ENCODE data around the gene ME3. TPM values are rescaled to one million over a fixed set of nuclear protein-coding genes. Genes with fewer than 3 reads are reported as not detected.

ME3 gene
- total RNA-seq, 1 experiment from 2014 or later: 83.8 TPM

- no TSS peak for BruUV-seq (replicated peaks)
- Histone ChIP-seq H3K36me3 (ENCODE audit: low read depth, low read length) (no peaks in the 10 kb centered on the region), H3F3A (ENCODE audit: low read length, unreplicated experiment) (no peaks in the 10 kb centered on the region), H3K79me2 (ENCODE audit: low read length) (no peaks in the 10 kb centered on the region), H2AFZ (ENCODE audit: low read length) (no peak overlapping the region), H3K4me2 (ENCODE audit: low read length) (no peak overlapping the region), H3K9me2 (replicated peaks; ENCODE audit: low read length) (no peaks in the 10 kb centered on the region), H4K20me1 (ENCODE audit: low read length) (no peaks in the 10 kb centered on the region), H3K27me3 (ENCODE audit: low read length) (no peaks in the 10 kb centered on the region), H3K27ac (ENCODE audit: low read length) (no peak overlapping the region), H3K9me3 (ENCODE audit: low read length) (no peaks in the 10 kb centered on the region), H3K4me3 (ENCODE audit: low read length) (no peak overlapping the region), H3K9ac (ENCODE audit: low read length) (no peak overlapping the region), H3K4me1 (ENCODE audit: insufficient read depth, low read length) (no peaks in the 10 kb centered on the region)
- TF ChIP-seq CTCF (conservative IDR thresholded peaks at IDR 0.05; ENCODE audit: low read depth, low read length) (no peak), EZH2 (IDR thresholded peaks at IDR 0.05; ENCODE audit: low read length, unreplicated experiment) (no peak), EZH2phosphoT487 (IDR thresholded peaks at IDR 0.05; ENCODE audit: borderline replicate concordance, low read length) (no peak)
- no peak for ATAC-seq
- DNase-seq: no peak
- CTCF ChIA-PET: no interaction called here
- POLR2A ChIA-PET (ENCODE audit: unreplicated experiment): no interaction called here
- intact Hi-C loops (cut with micrococcal nuclease): no loop called here
These were observed 179.9 kb downstream of the ME3 start for GRCh38 chr11:86492370-86493010.

- ChIA-PET POLR2A (ENCODE audit: unreplicated experiment) (no interaction called here), CTCF (no interaction called here)
- H3F3A ChIP-seq (ENCODE audit: low read length, unreplicated experiment): no peaks in the 10 kb centered on the region
- TF ChIP-seq CTCF (conservative IDR thresholded peaks at IDR 0.05; ENCODE audit: low read depth, low read length) (no peak), EZH2 (IDR thresholded peaks at IDR 0.05; ENCODE audit: low read length, unreplicated experiment) (no peak), EZH2phosphoT487 (IDR thresholded peaks at IDR 0.05; ENCODE audit: borderline replicate concordance, low read length) (no peak)
- H3K9me3 ChIP-seq (ENCODE audit: low read length): no peaks in the 10 kb centered on the region
- no peaks in the 10 kb centered on the region for H3K27me3 ChIP-seq (ENCODE audit: low read length)
- no peak overlapping the region for H3K27ac ChIP-seq (ENCODE audit: low read length)
- no peak overlapping the region for H3K4me3 ChIP-seq (ENCODE audit: low read length)
- no peak overlapping the region for H3K9ac ChIP-seq (ENCODE audit: low read length)
- intact Hi-C loops (cut with micrococcal nuclease): no loop called here
- H3K4me1 ChIP-seq (ENCODE audit: insufficient read depth, low read length): no peaks in the 10 kb centered on the region; the same call in 1 of the 2 replicates
- H3K79me2 ChIP-seq (ENCODE audit: low read length): no peaks in the 10 kb centered on the region
- H3K9me2 ChIP-seq (replicated peaks; ENCODE audit: low read length): no peaks in the 10 kb centered on the region
- H4K20me1 ChIP-seq (ENCODE audit: low read length): no peaks in the 10 kb centered on the region
- ATAC-seq: no peak
- H2AFZ ChIP-seq (ENCODE audit: low read length): no peak overlapping the region
- H3K36me3 ChIP-seq (ENCODE audit: low read depth, low read length): no peaks in the 10 kb centered on the region
- no TSS peak for BruUV-seq (replicated peaks)
- DNase-seq: no peak
- H3K4me2 ChIP-seq (ENCODE audit: low read length): no peak overlapping the region
These were observed 181.4 kb downstream of the ME3 start for GRCh38 chr11:86491027-86491426.

GRCh38 chr11:86490582-86490981 lies 181.8 kb downstream of the ME3 start:
- Histone ChIP-seq H3K9ac (ENCODE audit: low read length) (no peak overlapping the region), H3K27me3 (ENCODE audit: low read length) (no peaks in the 10 kb centered on the region), H3K4me2 (ENCODE audit: low read length) (no peak overlapping the region), H3K79me2 (ENCODE audit: low read length) (no peaks in the 10 kb centered on the region), H2AFZ (ENCODE audit: low read length) (no peak overlapping the region), H3K9me3 (ENCODE audit: low read length) (no peaks in the 10 kb centered on the region), H3K4me3 (ENCODE audit: low read length) (no peak overlapping the region), H3K4me1 (ENCODE audit: insufficient read depth, low read length) (peaks cover 4% of the 10 kb centered on the region), H4K20me1 (ENCODE audit: low read length) (no peaks in the 10 kb centered on the region), H3K36me3 (ENCODE audit: low read depth, low read length) (no peaks in the 10 kb centered on the region), H3K27ac (ENCODE audit: low read length) (no peak overlapping the region), H3F3A (ENCODE audit: low read length, unreplicated experiment) (no peaks in the 10 kb centered on the region), H3K9me2 (replicated peaks; ENCODE audit: low read length) (no peaks in the 10 kb centered on the region)
- DNase-seq (no peak), ATAC-seq (no peak)
- CTCF ChIA-PET: no interaction called here
- POLR2A ChIA-PET (ENCODE audit: unreplicated experiment): no interaction called here
- no TSS peak for BruUV-seq (replicated peaks)
- TF ChIP-seq EZH2phosphoT487 (IDR thresholded peaks at IDR 0.05; ENCODE audit: borderline replicate concordance, low read length) (no peak), CTCF (conservative IDR thresholded peaks at IDR 0.05; ENCODE audit: low read depth, low read length) (no peak), EZH2 (IDR thresholded peaks at IDR 0.05; ENCODE audit: low read length, unreplicated experiment) (no peak)
- intact Hi-C loops (cut with micrococcal nuclease): no loop called here
